Measurements from ENCODE around the gene ADAMTS2. TPM values are rescaled to one million over a fixed set of nuclear protein-coding genes. Genes with fewer than 3 reads are reported as not detected.

The ADAMTS2 gene
- total and polyA plus RNA-seq, 8 donors, result 1.8 to 41.5 (median 11.6) TPM

- Histone ChIP-seq H3K9me3 (no peaks in the 10 kb centered on the region), H3K27ac (no peak overlapping the region), H3K4me3 (no peak overlapping the region), H3K27me3 (no peaks in the 10 kb centered on the region), H3K4me1 (no peaks in the 10 kb centered on the region), H3K36me3 (no peaks in the 10 kb centered on the region)
- no peak for DNase-seq
- TF ChIP-seq POLR2AphosphoS5 (IDR thresholded peaks at IDR 0.05), result no peak
- WGBS, 5 donors, result 80 to 85% (median 81%) methylated on average over 12 of the region's 12 CpGs
- intact Hi-C loops (cut with DNase I; ENCODE audit: low total_unique reads), result no loop called here
These were observed 133.6 kb downstream of the ADAMTS2 start for GRCh38 chr5:179211631-179212030.

DNA sequence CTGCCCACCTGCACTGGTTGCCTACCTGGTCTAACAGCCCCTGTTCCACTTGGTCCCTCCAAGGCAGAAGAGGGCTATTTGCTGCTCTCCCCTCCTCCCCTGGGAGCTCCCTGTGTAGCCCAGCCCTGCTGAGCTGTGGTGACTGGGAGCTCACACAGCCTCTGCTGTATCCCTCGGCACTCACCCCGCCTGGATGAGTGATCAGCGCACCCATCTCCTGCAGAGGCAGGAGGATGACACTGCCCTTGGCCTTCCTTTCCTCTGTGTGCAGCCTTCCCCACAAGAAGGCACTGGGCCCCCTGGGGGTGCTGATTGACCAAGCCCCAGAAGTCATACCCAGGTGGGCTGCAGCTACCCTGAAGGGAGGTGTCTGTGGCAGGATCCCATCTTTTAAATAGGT lies 134.2 kb downstream of the ADAMTS2 start:
- WGBS, 5 donors, result 80 to 97% (median 89%) methylated on average over 3 of the region's 3 CpGs

DNA sequence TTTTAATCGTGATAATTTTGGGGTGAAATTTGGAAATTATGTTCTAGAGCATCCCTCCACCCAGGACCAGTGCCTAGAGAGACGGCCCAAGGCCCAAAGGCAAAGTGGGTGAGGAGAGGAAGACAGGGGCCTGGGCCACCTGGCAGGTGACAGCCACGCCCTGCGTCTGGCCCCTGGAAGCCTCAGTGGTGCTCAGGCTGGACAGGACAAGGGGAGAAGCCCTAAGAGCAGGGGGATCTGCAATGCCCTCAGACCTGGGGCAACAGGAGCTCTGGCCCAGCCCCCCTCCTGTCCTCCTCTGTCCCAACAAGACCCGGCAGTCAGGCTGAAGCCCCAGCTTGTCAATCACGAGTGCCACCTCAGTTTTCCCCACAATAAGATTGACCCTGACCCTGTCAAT lies 134.8 kb downstream of the ADAMTS2 start:
- 72 to 86% (median 74%) methylated on average over 6 of the region's 6 CpGs for WGBS, 5 donors

More for the DNA sequence above, 134.2 kb downstream of the ADAMTS2 start:
- Histone ChIP-seq H3K36me3 (no peaks in the 10 kb centered on the region), H3K9me3 (no peaks in the 10 kb centered on the region), H3K4me3 (no peak overlapping the region), H3K4me1 (no peaks in the 10 kb centered on the region), H3K27ac (no peak overlapping the region), H3K27me3 (no peaks in the 10 kb centered on the region)
- intact Hi-C loops (cut with DNase I; ENCODE audit: low total_unique reads), result no loop called here
- DNase-seq, result no peak
- TF ChIP-seq EP300 (IDR thresholded peaks at IDR 0.05) (no peak), POLR2A (IDR thresholded peaks at IDR 0.05) (no peak), POLR2AphosphoS5 (IDR thresholded peaks at IDR 0.05) (no peak), CTCF (IDR thresholded peaks at IDR 0.05) (no peak)

DNA sequence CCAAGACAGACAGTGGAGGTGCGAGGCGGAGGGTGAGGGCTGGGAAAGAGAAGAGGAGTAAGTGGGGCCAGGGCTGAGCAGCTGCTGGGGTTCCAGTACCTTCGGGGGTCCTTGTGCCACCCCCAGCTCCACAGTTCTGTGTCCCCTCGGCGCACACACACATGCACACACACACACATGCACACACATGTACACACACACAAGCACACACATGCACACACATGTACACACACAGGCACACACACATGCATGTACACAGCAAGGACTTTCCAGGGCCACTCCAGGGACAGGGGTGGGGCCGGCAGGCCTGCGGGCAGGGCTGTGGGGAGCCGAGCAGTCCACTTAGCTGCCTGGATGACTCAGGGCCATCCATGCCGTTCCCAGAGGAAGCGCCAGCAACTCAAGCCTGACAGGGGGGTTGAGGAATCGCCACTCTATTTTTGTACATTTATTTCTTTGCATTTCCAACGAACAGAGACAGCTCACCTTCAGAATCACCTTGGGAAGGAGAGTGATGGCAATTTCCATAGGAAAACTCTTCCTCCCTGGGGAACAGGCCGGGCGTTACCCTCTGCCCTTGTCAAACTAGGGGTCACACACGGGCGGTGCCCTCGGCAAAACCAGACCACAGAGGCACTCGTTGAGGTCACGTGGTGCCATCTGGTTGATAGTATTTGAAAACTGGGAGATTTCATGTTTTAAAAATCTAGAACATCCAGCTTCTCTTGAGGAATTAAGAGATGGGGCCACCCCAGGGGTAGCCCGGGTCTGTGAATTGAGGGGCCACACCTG lies 135.7 kb downstream of the ADAMTS2 start:
- intact Hi-C loops (cut with DNase I; ENCODE audit: low total_unique reads), result no loop called here
- 63 to 70% (median 65%) methylated on average over 20 of the region's 20 CpGs for WGBS, 5 donors
- Histone ChIP-seq H3K4me3 (no peak overlapping the region), H3K27ac (no peak overlapping the region), H3K36me3 (no peaks in the 10 kb centered on the region), H3K4me1 (no peaks in the 10 kb centered on the region), H3K9me3 (no peaks in the 10 kb centered on the region), H3K27me3 (no peaks in the 10 kb centered on the region)
- no peak for DNase-seq
- no peak for TF ChIP-seq CTCF (IDR thresholded peaks at IDR 0.05)
- no peak for TF ChIP-seq POLR2A (IDR thresholded peaks at IDR 0.05)
- TF ChIP-seq POLR2AphosphoS5 (IDR thresholded peaks at IDR 0.05), result no peak
- TF ChIP-seq EP300 (IDR thresholded peaks at IDR 0.05), result no peak

More for the DNA sequence above, 134.8 kb downstream of the ADAMTS2 start:
- Histone ChIP-seq H3K9me3 (no peaks in the 10 kb centered on the region), H3K4me3 (no peak overlapping the region), H3K36me3 (no peaks in the 10 kb centered on the region), H3K4me1 (no peaks in the 10 kb centered on the region), H3K27me3 (no peaks in the 10 kb centered on the region), H3K27ac (no peak overlapping the region)
- TF ChIP-seq POLR2AphosphoS5 (IDR thresholded peaks at IDR 0.05) (no peak), CTCF (IDR thresholded peaks at IDR 0.05) (no peak), POLR2A (IDR thresholded peaks at IDR 0.05) (no peak), EP300 (IDR thresholded peaks at IDR 0.05) (no peak)
- intact Hi-C loops (cut with DNase I; ENCODE audit: low total_unique reads), result no loop called here
- DNase-seq, result no peak
